H9 (cell line): ENCODE measurements around the gene RALGPS2. TPM values are rescaled to one million over a fixed set of nuclear protein-coding genes. Genes with fewer than 3 reads are reported as not detected.

Source experiments
- DNase-seq: peaks from one replicate; pipeline ENCODE4 v3.0.0-alpha.2; 2017
- H2AFZ ChIP-seq: one replicate; pipeline ENCODE4 v1.6.1; 2013; ENCODE audit warnings: mild to moderate bottlenecking, low read length, control low read depth, moderate library complexity
- H2AK5ac ChIP-seq: 2 replicates; pipeline ENCODE4 v1.6.1; 2013; ENCODE audit warnings: low read length, control low read depth, mixed read lengths; ENCODE audit not compliant: insufficient read length
- H2BK120ac ChIP-seq: one replicate; pipeline ENCODE4 v1.6.1; 2013; ENCODE audit warnings: low read depth, mild to moderate bottlenecking, low read length, control low read depth, inconsistent platforms; ENCODE audit not compliant: poor library complexity, severe bottlenecking
- H2BK12ac ChIP-seq: 2 replicates; pipeline ENCODE4 v1.6.1; 2013; ENCODE audit warnings: low read length, control low read depth, mixed read lengths, low read depth; ENCODE audit not compliant: insufficient read length
- H2BK15ac ChIP-seq: 2 replicates; pipeline ENCODE4 v1.6.1; 2013; ENCODE audit warnings: low read depth, low read length, control low read depth
- H2BK20ac ChIP-seq: one replicate; pipeline ENCODE4 v1.6.1; 2013; ENCODE audit warnings: low read depth, mild to moderate bottlenecking, low read length, control low read depth, inconsistent platforms; ENCODE audit not compliant: poor library complexity, severe bottlenecking
- H2BK5ac ChIP-seq: 2 replicates; pipeline ENCODE4 v1.6.1; 2013; ENCODE audit warnings: low read length, control low read depth, mixed read lengths; ENCODE audit not compliant: insufficient read length
- H3K14ac ChIP-seq: 2 replicates; pipeline ENCODE4 v1.6.1; 2013; ENCODE audit warnings: low read length, control low read depth; ENCODE audit not compliant: insufficient read depth
- H3K18ac ChIP-seq: 2 replicates; pipeline ENCODE4 v1.6.1; 2013; ENCODE audit warnings: low read depth, mild to moderate bottlenecking, mixed read lengths, low read length, control low read depth; ENCODE audit not compliant: insufficient read length
- H3K23ac ChIP-seq: 2 replicates; pipeline ENCODE4 v1.6.1; 2013; ENCODE audit warnings: low read length, control low read depth, mixed read lengths, low read depth; ENCODE audit not compliant: insufficient read length
- H3K23me2 ChIP-seq: 2 replicates; pipeline ENCODE4 v1.6.1; 2013; ENCODE audit warnings: low read depth, mild to moderate bottlenecking, mixed read lengths, low read length, control low read depth; ENCODE audit not compliant: insufficient read length, poor library complexity, severe bottlenecking
- H3K27ac ChIP-seq: 2 replicates; pipeline ENCODE4 v1.5.1; 2013; ENCODE audit warnings: low read length, control low read depth, mixed read lengths, low read depth; ENCODE audit not compliant: insufficient read length
- H3K27me3 ChIP-seq: 2 replicates; pipeline ENCODE4 v1.6.1; 2013; ENCODE audit warnings: low read length, control low read depth, inconsistent platforms; ENCODE audit not compliant: insufficient read depth
- H3K4ac ChIP-seq: 2 replicates; pipeline ENCODE4 v1.6.1; 2013; ENCODE audit warnings: low read depth, mild to moderate bottlenecking, control low read depth, inconsistent platforms, low read length, moderate library complexity
- H3K4me1 ChIP-seq: 2 replicates; pipeline ENCODE4 v1.6.1; 2013; ENCODE audit warnings: low read length, control low read depth, inconsistent platforms; ENCODE audit not compliant: insufficient read depth
- H3K4me2 ChIP-seq: 2 replicates; pipeline ENCODE4 v1.6.1; 2013; ENCODE audit warnings: low read length, control low read depth, mixed read lengths; ENCODE audit not compliant: insufficient read length, insufficient read depth
- H3K56ac ChIP-seq: 2 replicates; pipeline ENCODE4 v1.6.1; 2013; ENCODE audit warnings: low read depth, mild to moderate bottlenecking, mixed read lengths, low read length, control low read depth; ENCODE audit not compliant: insufficient read length
- H3K79me1 ChIP-seq: 2 replicates; pipeline ENCODE4 v1.6.1; 2013; ENCODE audit warnings: low read depth, mild to moderate bottlenecking, moderate library complexity, low read length, control low read depth, inconsistent platforms; ENCODE audit not compliant: insufficient read depth, poor library complexity, severe bottlenecking
- H3K79me2 ChIP-seq: 2 replicates; pipeline ENCODE4 v1.6.1; 2013; ENCODE audit warnings: low read length, control low read depth, inconsistent platforms; ENCODE audit not compliant: insufficient read depth
- H3K9ac ChIP-seq: 2 replicates; pipeline ENCODE4 v1.6.1; 2013; ENCODE audit warnings: low read length, control low read depth, mixed read lengths; ENCODE audit not compliant: insufficient read length; ENCODE audit errors: extremely low read depth
- H3K9me3 ChIP-seq: one replicate; pipeline ENCODE4 v1.6.1; 2013; ENCODE audit warnings: low read depth, low read length, inconsistent platforms; ENCODE audit not compliant: control insufficient read depth
- H3T11ph ChIP-seq: one replicate; pipeline ENCODE4 v1.6.1; 2013; ENCODE audit warnings: mild to moderate bottlenecking, low read length, control low read depth, inconsistent platforms
- H4K20me1 ChIP-seq: one replicate; pipeline ENCODE4 v1.6.1; 2013; ENCODE audit not compliant: control insufficient read depth, insufficient read length, insufficient read depth
- H4K5ac ChIP-seq: 2 replicates; pipeline ENCODE4 v1.6.1; 2013; ENCODE audit warnings: low read depth, mild to moderate bottlenecking, mixed read lengths, low read length, control low read depth; ENCODE audit not compliant: insufficient read length
- H4K8ac ChIP-seq: replicated peaks from 2 replicates; pipeline ENCODE4 v1.6.1; 2013; ENCODE audit warnings: low read length, control low read depth, mixed read lengths, low read depth; ENCODE audit not compliant: insufficient read length
- H4K91ac ChIP-seq: 2 replicates; pipeline ENCODE4 v1.6.1; 2013; ENCODE audit warnings: low read depth, mild to moderate bottlenecking, moderate library complexity, mixed read lengths, low read length, control low read depth; ENCODE audit not compliant: insufficient read length
- H3K27ac Mint-ChIP-seq, 3 experiments: 2 replicates in 2 of 3; 3 replicates in 1 of 3; pipeline ENCODE4 v1.8.0; 2020 to 2021; ENCODE audit warnings: mixed read lengths in 3 of 3, mild to moderate bottlenecking in 1 of 3, moderate library complexity in 1 of 3
- H3K27me3 Mint-ChIP-seq: 2 replicates; pipeline ENCODE4 v1.8.0; 2021; ENCODE audit warnings: low read depth, mild to moderate bottlenecking, moderate library complexity, mixed read lengths
- H3K36me3 Mint-ChIP-seq, 3 experiments: 2 replicates in 2 of 3; 3 replicates in 1 of 3; pipeline ENCODE4 v1.8.0; 2020 to 2021; ENCODE audit warnings: low read depth in 3 of 3, mixed read lengths in 3 of 3; ENCODE audit not compliant: insufficient read depth in 1 of 3
- H3K4me1 Mint-ChIP-seq, 2 experiments: 2 replicates each; pipeline ENCODE4 v1.8.0; 2020; ENCODE audit warnings: mixed read lengths in 2 of 2
- H3K4me3 Mint-ChIP-seq, 2 experiments: 2 replicates in 1 of 2; 3 replicates in 1 of 2; pipeline ENCODE4 v1.8.0; 2020 to 2021; ENCODE audit warnings: mild to moderate bottlenecking in 2 of 2, mixed read lengths in 2 of 2, moderate library complexity in 1 of 2
- H3K9me3 Mint-ChIP-seq, 2 experiments: 2 replicates in 1 of 2; 3 replicates in 1 of 2; pipeline ENCODE4 v1.8.0; 2020; ENCODE audit warnings: mild to moderate bottlenecking in 2 of 2, mixed read lengths in 2 of 2, moderate library complexity in 1 of 2
- CTCF ChIP-seq: fragments of 200-600 bp; sonication (generic); conservative IDR thresholded peaks from 3 replicates; pipeline ENCODE4 v1.8.0; 2021; ENCODE audit warnings: antibody characterized with exemption, mild to moderate bottlenecking
- WGBS: extraction: QIAGEN DNeasy Blood & Tissue Kit; methylation state at CpG from one replicate; pipeline ENCODE4 v1.1.7; 2013; ENCODE audit warnings: missing lambda C conversion rate, low lambda C conversion rate, mixed read lengths; ENCODE audit not compliant: insufficient read length; ENCODE audit errors: extremely low coverage; 5-methylcytosine and 5-hydroxymethylcytosine counted together
- total RNA-seq: library from RNA; stranded (reverse); gene quantifications from 2 replicates; pipeline ENCODE4 v1.2.1, GENCODE V29; 2021

RALGPS2 gene
- total RNA-seq, 1 experiment from 2014 or later = 32.6 TPM

GRCh38 chr1:178745260-178745659 is 20.2 kb downstream of the RALGPS2 start:
- no peak for TF ChIP-seq CTCF
- H3K79me2 ChIP-seq = no peaks in the 10 kb centered on the region
- H2AFZ ChIP-seq = no peak overlapping the region
- no peaks in the 10 kb centered on the region for H3K9me3 ChIP-seq
- H3K14ac ChIP-seq = no peak overlapping the region
- Mint-ChIP-seq H3K27ac (no peak overlapping the region), H3K36me3 (peaks cover 17 to 39% (median 30%) of the 10 kb centered on the region in 3 experiments; a peak in 5 of 7 replicates), H3K9me3 (no peaks in the 10 kb centered on the region), H3K4me1 (no peaks in the 10 kb centered on the region), H3K4me3 (no peak overlapping the region), H3K27me3 (no peaks in the 10 kb centered on the region)
- H3K27ac ChIP-seq = no peak overlapping the region
- H3K9ac ChIP-seq = no peak overlapping the region
- no peak overlapping the region for H2BK120ac ChIP-seq
- H2AK5ac ChIP-seq = no peak overlapping the region
- H4K5ac ChIP-seq = no peak overlapping the region
- no peak for DNase-seq
- H3K23ac ChIP-seq = no peak overlapping the region
- no peak overlapping the region for H3K18ac ChIP-seq
- no peak overlapping the region for H3K56ac ChIP-seq
- H4K91ac ChIP-seq = no peak overlapping the region
- H4K20me1 ChIP-seq = no peaks in the 10 kb centered on the region
- no peak overlapping the region for H2BK5ac ChIP-seq
- H2BK20ac ChIP-seq = no peak overlapping the region
- no peak overlapping the region for H3K4ac ChIP-seq
- H2BK15ac ChIP-seq = no peak overlapping the region
- H3K79me1 ChIP-seq = peaks cover 4% of the 10 kb centered on the region
- H3K4me2 ChIP-seq = no peak overlapping the region
- WGBS = no CpG with 5 or more reads among the region's 2 CpGs
- H2BK12ac ChIP-seq = no peak overlapping the region
- no peaks in the 10 kb centered on the region for H3K4me1 ChIP-seq
- no peaks in the 10 kb centered on the region for H3K23me2 ChIP-seq
- no peaks in the 10 kb centered on the region for H3K27me3 ChIP-seq
- H4K8ac ChIP-seq = no peak overlapping the region
- H3T11ph ChIP-seq = no peak overlapping the region
